ENCODE data around the gene CLMN. TPM values are rescaled to one million over a fixed set of nuclear protein-coding genes. Genes with fewer than 3 reads are reported as not detected.

CLMN gene
- total RNA-seq, 1 donor from 2014 or later = 117 TPM

GRCh38 chr14:95144849-95145248 lies 174.9 kb downstream of the CLMN start:
- H3K4me3 Mint-ChIP-seq = no peak overlapping the region
- peaks cover 18% of the 10 kb centered on the region for H3K36me3 Mint-ChIP-seq
- DNase-seq (ENCODE audit: low spot score in 2 of 2, unreplicated experiment in 2 of 2) = no peak
- no peaks in the 10 kb centered on the region for H3K27me3 Mint-ChIP-seq (ENCODE audit: low read depth)
- H3K9me3 Mint-ChIP-seq = peaks cover 15% of the 10 kb centered on the region
- no peak for TF ChIP-seq CTCF (IDR thresholded peaks at IDR 0.05; ENCODE audit: unreplicated experiment)
- no peak overlapping the region for H3K27ac Mint-ChIP-seq
- H3K4me1 Mint-ChIP-seq = peaks cover 36% of the 10 kb centered on the region

- Mint-ChIP-seq H3K4me3 (no peak overlapping the region), H3K27ac (peak overlapping the region; percentile 19), H3K9me3 (peaks cover 15% of the 10 kb centered on the region), H3K36me3 (peaks cover 18% of the 10 kb centered on the region), H3K27me3 (ENCODE audit: low read depth) (no peaks in the 10 kb centered on the region), H3K4me1 (peaks cover 38% of the 10 kb centered on the region)
- no peak for TF ChIP-seq CTCF (IDR thresholded peaks at IDR 0.05; ENCODE audit: unreplicated experiment)
- no peak for DNase-seq (ENCODE audit: low spot score in 2 of 2, unreplicated experiment in 2 of 2)
These were observed 175.7 kb downstream of the CLMN start for GRCh38 chr14:95143808-95144620.

DNA sequence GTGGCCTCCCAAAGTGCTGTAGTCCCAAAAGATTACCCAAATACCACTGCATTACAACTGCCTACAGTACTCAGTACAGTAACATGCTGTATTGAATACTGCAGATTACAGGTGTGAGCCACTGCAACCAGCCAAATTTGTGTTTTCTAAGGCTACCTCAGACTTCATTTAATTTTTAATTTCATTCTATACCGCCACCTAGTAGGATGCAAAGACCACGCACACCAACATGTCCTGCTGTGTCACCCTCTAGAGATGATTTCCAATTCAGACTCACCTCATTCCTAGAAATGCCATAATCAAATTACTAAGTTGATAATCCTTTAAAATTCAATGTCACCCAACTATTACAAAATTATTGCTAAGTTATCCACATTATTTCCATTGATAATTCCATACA lies 177.5 kb downstream of the CLMN start:
- Mint-ChIP-seq H3K4me3 (no peak overlapping the region), H3K36me3 (peaks cover 18% of the 10 kb centered on the region), H3K9me3 (peaks cover 15% of the 10 kb centered on the region), H3K27me3 (ENCODE audit: low read depth) (no peaks in the 10 kb centered on the region), H3K4me1 (peaks cover 42% of the 10 kb centered on the region), H3K27ac (peak overlapping the region; percentile 83)
- TF ChIP-seq CTCF (IDR thresholded peaks at IDR 0.05; ENCODE audit: unreplicated experiment) = no peak
- DNase-seq (ENCODE audit: low spot score in 2 of 2, unreplicated experiment in 2 of 2) = no peak

DNA sequence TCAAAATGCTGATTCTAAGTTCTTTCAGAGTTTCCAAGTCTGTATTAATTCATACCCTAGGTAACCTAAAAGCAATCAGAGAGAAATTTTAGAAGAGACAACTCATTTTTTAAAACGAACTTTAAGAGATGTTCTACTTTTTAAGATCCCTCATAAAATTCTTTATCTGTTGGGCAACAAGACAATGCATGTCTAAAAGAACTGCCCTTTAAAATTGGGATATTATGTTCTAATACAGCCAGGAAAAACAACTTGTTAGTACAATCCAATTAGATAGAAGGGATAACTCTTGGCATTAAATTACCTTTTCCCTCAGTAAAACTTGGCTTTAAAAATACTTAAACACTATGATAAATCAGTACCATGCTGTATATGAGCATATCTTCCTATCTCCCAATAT lies 178.0 kb downstream of the CLMN start:
- Mint-ChIP-seq H3K4me1 (peaks cover 45% of the 10 kb centered on the region), H3K9me3 (peaks cover 15% of the 10 kb centered on the region), H3K4me3 (no peak overlapping the region), H3K36me3 (peaks cover 17% of the 10 kb centered on the region), H3K27ac (peak overlapping the region; percentile 83), H3K27me3 (ENCODE audit: low read depth) (no peaks in the 10 kb centered on the region)
- DNase-seq (ENCODE audit: low spot score in 2 of 2, unreplicated experiment in 2 of 2) = no peak
- no peak for TF ChIP-seq CTCF (IDR thresholded peaks at IDR 0.05; ENCODE audit: unreplicated experiment)

GRCh38 chr14:95140060-95140858 lies 179.4 kb downstream of the CLMN start:
- H3K27ac Mint-ChIP-seq = peak overlapping the region; percentile 68
- H3K4me1 Mint-ChIP-seq = peaks cover 48% of the 10 kb centered on the region
- H3K4me3 Mint-ChIP-seq = no peak overlapping the region

More at GRCh38 chr14:95140060-95140858, 179.4 kb downstream of the CLMN start:
- peaks cover 8% of the 10 kb centered on the region for H3K9me3 Mint-ChIP-seq
- no peak for TF ChIP-seq CTCF (IDR thresholded peaks at IDR 0.05; ENCODE audit: unreplicated experiment)
- no peaks in the 10 kb centered on the region for H3K27me3 Mint-ChIP-seq (ENCODE audit: low read depth)
- H3K36me3 Mint-ChIP-seq = peaks cover 7% of the 10 kb centered on the region
- no peak for DNase-seq (ENCODE audit: low spot score in 2 of 2, unreplicated experiment in 2 of 2)

All from mesothelial cell of epicardium (in vitro differentiated cells).